K562 (cell line): ENCODE results near the gene MATCAP1. TPM values are rescaled to one million over a fixed set of nuclear protein-coding genes. Genes with fewer than 3 reads are reported as not detected.
A peak's percentile ranks its signal among the peaks of the same experiment; 100 is the strongest.

Experiments used
- ATAC-seq: fragments of 200-7000 bp; cut with Tn5 transposase; 3 replicates; pipeline ENCODE4 v1.9.1; 2020; ENCODE audit warnings: moderate library complexity
- BruUV-seq: library from RNA; stranded (reverse); fragments of 400-500 nt; replicated peaks from 2 replicates; lab custom pipeline; 2021; lab: Mats Ljungman, UMichigan
- CTCF ChIA-PET: fragments of 300-600 bp; formaldehyde crosslinking; extraction: SDS; loops from one replicate; lab custom pipeline; 2021; ENCODE audit warnings: low intra/inter-chr PET ratio; lab: Yijun Ruan, JAX
- POLR2A ChIA-PET: fragments of 300-600, 350-650 bp; sonication (Branson Sonifier 250); formaldehyde crosslinking; extraction: SDS; loops from one replicate; lab custom pipeline; 2021; ENCODE audit warnings: antibody characterized with exemption, inconsistent platforms; lab: Yijun Ruan, JAX
- DNase-seq, 4 experiments: peaks; one replicate each; pipeline versions ENCODE4 v3.0.0 to v3.0.0-alpha.2; 2011 to 2018; ENCODE audit warnings: low spot score in 3 of 4, mixed read lengths in 3 of 4; ENCODE audit errors: extremely low read depth in 1 of 4
- FAIRE-seq: peaks from 2 replicates; lab custom pipeline; 2011; peaks lifted over from hg19 to GRCh38; lab: Jason Lieb, UNC
- H2AFZ ChIP-seq: 2 replicates; pipeline ENCODE4 v1.6.0; 2011; ENCODE audit warnings: low read depth, low read length, control low read depth, inconsistent platforms
- H3K27ac ChIP-seq: fragments of 200-600 bp; 3 replicates; pipeline ENCODE4 v1.8.0; 2011; ENCODE audit warnings: low read depth, mild to moderate bottlenecking, control low read depth, inconsistent platforms, low read length, moderate library complexity, mixed read lengths; ENCODE audit errors: extremely low read depth
- H3K27me3 ChIP-seq, 2 experiments: fragments of 300-600 bp in 1 of 2; 2 replicates in 1 of 2; 3 replicates in 1 of 2; pipeline versions ENCODE4 v1.6.0 to v1.8.0; 2011; ENCODE audit warnings: inconsistent platforms in 2 of 2, low read length in 2 of 2, mild to moderate bottlenecking in 1 of 2, mixed read lengths in 1 of 2, moderate library complexity in 1 of 2; ENCODE audit not compliant: control insufficient read depth in 2 of 2, insufficient read depth in 2 of 2
- H3K36me3 ChIP-seq: fragments of 300-600 bp; 3 replicates; pipeline ENCODE4 v1.8.0; 2011; ENCODE audit warnings: mild to moderate bottlenecking, low read length, inconsistent platforms; ENCODE audit not compliant: control insufficient read depth, insufficient read depth
- H3K4me1 ChIP-seq, 2 experiments: fragments of 200-600 bp in 1 of 2; replicated peaks in 1 of 2; 2 replicates in 1 of 2; 3 replicates in 1 of 2; pipeline versions ENCODE4 v1.5.1 to v1.8.0; 2011; ENCODE audit warnings: inconsistent platforms in 2 of 2, low read length in 2 of 2, mild to moderate bottlenecking in 1 of 2, mixed read lengths in 1 of 2, moderate library complexity in 1 of 2; ENCODE audit not compliant: control insufficient read depth in 2 of 2, insufficient read depth in 2 of 2
- H3K4me2 ChIP-seq: 2 replicates; pipeline ENCODE4 v1.6.1; 2011; ENCODE audit warnings: low read length, control low read depth, inconsistent platforms, mixed read lengths; ENCODE audit not compliant: insufficient read depth
- H3K4me3 ChIP-seq: fragments of 200-600 bp; sonication (generic), shearing (Covaris generic); 2 replicates; pipeline ENCODE4 v1.5.1; 2016; ENCODE audit warnings: control low read depth, inconsistent platforms
- H3K79me2 ChIP-seq: fragments of 200-600 bp; 3 replicates; pipeline ENCODE4 v1.8.0; 2011; ENCODE audit warnings: low read length, inconsistent platforms; ENCODE audit not compliant: control insufficient read depth, insufficient read depth
- H3K9ac ChIP-seq, 2 experiments: 2 replicates each; pipeline versions ENCODE4 v1.6.0 to v1.6.1; 2011; ENCODE audit warnings: low read depth in 2 of 2, low read length in 2 of 2, control low read depth in 1 of 2, inconsistent platforms in 1 of 2, mild to moderate bottlenecking in 1 of 2, mixed read lengths in 1 of 2; ENCODE audit not compliant: insufficient read depth in 1 of 2
- H3K9me1 ChIP-seq: one replicate; pipeline ENCODE4 v1.6.0; 2011; ENCODE audit warnings: inconsistent platforms, mild to moderate bottlenecking, low read length, moderate library complexity; ENCODE audit not compliant: control insufficient read depth, insufficient read depth
- H3K9me3 ChIP-seq: replicated peaks from 2 replicates; pipeline ENCODE4 v1.5.1; 2011; ENCODE audit warnings: low read depth, low read length, inconsistent platforms; ENCODE audit not compliant: control insufficient read depth, insufficient read depth
- H4K20me1 ChIP-seq: replicated peaks from 2 replicates; pipeline ENCODE4 v1.6.1; 2011; ENCODE audit warnings: low read length, inconsistent platforms, mixed read lengths; ENCODE audit not compliant: control insufficient read depth, insufficient read depth
- MTA3 ChIP-seq: fragments of 450-650 bp; formaldehyde crosslinking; IDR thresholded peaks from 2 replicates; pipeline ENCODE4 v1.6.1; 2017; ENCODE audit warnings: mild to moderate bottlenecking, borderline replicate concordance
- POLR2G ChIP-seq: fragments of 200-400 bp; formaldehyde crosslinking; IDR thresholded peaks from 2 replicates; pipeline ENCODE4 v1.6.1; 2017; ENCODE audit warnings: low read depth, mild to moderate bottlenecking, antibody characterized with exemption, low read length, moderate library complexity
- WGBS: fragments of 100-300 bp; shearing (Covaris generic); methylation state at CpG from one replicate; pipeline ENCODE4 v1.1.6; 2016; ENCODE audit warnings: low coverage, mixed read lengths; ENCODE audit not compliant: insufficient coverage; ENCODE audit errors: missing lambda C conversion rate; 5-methylcytosine and 5-hydroxymethylcytosine counted together
- in situ Hi-C: fragments of 300-500 bp; cut with MboI; formaldehyde crosslinking; loops from 4 replicates; pipeline ENCODE4 v1.15.0; 2018; ENCODE audit warnings: inconsistent platforms, mixed read lengths
- intact Hi-C: fragments of 100-400 bp; cut with micrococcal nuclease; formaldehyde crosslinking; loops from 2 replicates; pipeline ENCODE4 v1.14.2; 2022
- polyA plus RNA-seq, 8 experiments: library from polyadenylated mRNA; depleted of rRNA in 4 of 8; stranded (reverse) in 5 of 8; unstranded in 3 of 8; fragments of >200 nt; fragmentation: Nextera tagmentation in 2 of 8; fragmentation: Illumina TruSeq in 1 of 8; extraction: Ambion mirVana in 2 of 8; extraction: Trizol in 1 of 8; gene quantifications; 2 replicates each; pipeline versions ENCODE4 v1.2.1 to v1.2.3, GENCODE V29; 2011 to 2014; ENCODE audit warnings: inconsistent platforms in 1 of 8, missing spikeins in 1 of 8
- total RNA-seq, 7 experiments: library from RNA; depleted of rRNA in 6 of 7; stranded (reverse); fragments of >200 nt in 6 of 7; fragmentation: Illumina TruSeq in 2 of 7; extraction: Trizol in 2 of 7; gene quantifications; 2 replicates each; pipeline versions ENCODE4 v1.2.1 to v1.2.3, GENCODE V29; 2011 to 2021; ENCODE audit warnings: low replicate concordance in 1 of 7
- TF ChIP-seq, protein P1 (sequence below): sonication (generic); formaldehyde crosslinking; IDR thresholded peaks from 2 replicates; pipeline ENCODE4 v1.8.1; 2023; ENCODE audit warnings: mild to moderate bottlenecking, missing genetic modification reagents

Gene MATCAP1
- total and polyA plus RNA-seq, 9 of the 15 experiments (the other 6 are each of a cell fraction or from before 2014, with no cell fraction given): 3.4 to 20.5 (median 10.3) TPM

DNA sequence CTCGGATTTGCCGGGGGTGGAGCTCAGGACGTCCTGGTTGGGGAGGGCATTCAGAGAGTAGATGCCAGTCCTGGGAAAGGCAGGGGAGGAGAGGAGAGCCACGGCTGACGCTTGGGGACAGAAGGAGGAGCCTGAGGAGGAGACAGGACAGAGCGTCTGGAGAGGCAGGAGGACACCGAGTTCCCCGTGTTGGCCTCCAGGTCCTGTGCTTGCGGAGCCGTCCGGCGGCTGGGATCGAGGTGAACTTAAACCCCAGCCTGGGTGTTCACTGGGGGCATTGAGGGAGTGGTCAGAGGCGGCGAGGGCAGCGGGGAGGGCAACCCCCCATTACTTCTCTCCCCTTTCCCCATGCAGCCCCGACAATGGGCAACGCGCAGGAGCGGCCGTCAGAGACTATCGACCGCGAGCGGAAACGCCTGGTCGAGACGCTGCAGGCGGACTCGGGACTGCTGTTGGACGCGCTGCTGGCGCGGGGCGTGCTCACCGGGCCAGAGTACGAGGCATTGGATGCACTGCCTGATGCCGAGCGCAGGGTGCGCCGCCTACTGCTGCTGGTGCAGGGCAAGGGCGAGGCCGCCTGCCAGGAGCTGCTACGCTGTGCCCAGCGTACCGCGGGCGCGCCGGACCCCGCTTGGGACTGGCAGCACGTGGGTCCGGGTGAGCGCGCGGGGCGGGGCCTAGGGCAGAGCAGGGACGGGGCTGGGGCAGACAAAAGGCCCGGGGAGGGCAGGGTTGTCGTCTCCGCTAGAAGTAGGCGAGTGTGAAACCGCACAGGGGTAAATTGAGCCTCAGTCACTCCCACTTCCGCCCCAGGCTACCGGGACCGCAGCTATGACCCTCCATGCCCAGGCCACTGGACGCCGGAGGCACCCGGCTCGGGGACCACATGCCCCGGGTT, 9.7 kb downstream of the MATCAP1 start:
- DNase-seq: no peak
- POLR2A ChIA-PET: interaction anchor here (0.6 to 1.1 kb wide), 4 partner anchors 8 to 269 kb away, joined by 3 read pairs; partner anchors contain the start of gene B3GNT9
- TF ChIP-seq, protein P1, sequence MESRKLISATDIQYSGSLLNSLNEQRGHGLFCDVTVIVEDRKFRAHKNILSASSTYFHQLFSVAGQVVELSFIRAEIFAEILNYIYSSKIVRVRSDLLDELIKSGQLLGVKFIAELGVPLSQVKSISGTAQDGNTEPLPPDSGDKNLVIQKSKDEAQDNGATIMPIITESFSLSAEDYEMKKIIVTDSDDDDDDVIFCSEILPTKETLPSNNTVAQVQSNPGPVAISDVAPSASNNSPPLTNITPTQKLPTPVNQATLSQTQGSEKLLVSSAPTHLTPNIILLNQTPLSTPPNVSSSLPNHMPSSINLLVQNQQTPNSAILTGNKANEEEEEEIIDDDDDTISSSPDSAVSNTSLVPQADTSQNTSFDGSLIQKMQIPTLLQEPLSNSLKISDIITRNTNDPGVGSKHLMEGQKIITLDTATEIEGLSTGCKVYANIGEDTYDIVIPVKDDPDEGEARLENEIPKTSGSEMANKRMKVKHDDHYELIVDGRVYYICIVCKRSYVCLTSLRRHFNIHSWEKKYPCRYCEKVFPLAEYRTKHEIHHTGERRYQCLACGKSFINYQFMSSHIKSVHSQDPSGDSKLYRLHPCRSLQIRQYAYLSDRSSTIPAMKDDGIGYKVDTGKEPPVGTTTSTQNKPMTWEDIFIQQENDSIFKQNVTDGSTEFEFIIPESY (CRISPR knock-in tag): peak; percentile 86
- TF ChIP-seq POLR2G (peak; percentile 28), MTA3 (no peak)

More for the DNA sequence above, 9.7 kb downstream of the MATCAP1 start:
- no peaks in the 10 kb centered on the region for H3K9me1 ChIP-seq
- ATAC-seq (no peak), FAIRE-seq (no peak)
- H2AFZ ChIP-seq: no peak overlapping the region
- H3K9ac ChIP-seq: peak overlapping the region in 1 of 2 experiments; percentile 76; a peak in 2 of 4 replicates
- H3K27me3 ChIP-seq: no peaks in the 10 kb centered on the region
- H3K4me2 ChIP-seq: no peak overlapping the region
- no peaks in the 10 kb centered on the region for H3K9me3 ChIP-seq
- no peaks in the 10 kb centered on the region for H3K36me3 ChIP-seq
- CTCF ChIA-PET: no interaction called here
- whole genome bisulfite sequencing: 75% methylated on average over 24 of the region's 71 CpGs
- H3K79me2 ChIP-seq: no peaks in the 10 kb centered on the region
- peaks cover 18 to 56% of the 10 kb centered on the region in 2 experiments; a peak in 4 of 5 replicates for H3K4me1 ChIP-seq
- no TSS peak for BruUV-seq
- in situ Hi-C loops (loop anchor here (25.0 kb wide), 1 partner anchor 212 kb away; the partner anchor contains the start of gene CES3), intact Hi-C loops (no loop called here)
- no peaks in the 10 kb centered on the region for H4K20me1 ChIP-seq
- no peak overlapping the region for H3K4me3 ChIP-seq
- no peak overlapping the region for H3K27ac ChIP-seq
